Stimulated activated CD4-positive, alpha-beta T cell treated with anti-CD3 and anti-CD28 coated beads, Interleukin-4, amount 100 ng/mL, for 1 hour (primary cell): ENCODE measurements around the gene AOPEP.
A peak's percentile ranks its signal among the peaks of the same experiment; 100 is the strongest.

Experiments used
- DNase-seq: peaks from one replicate; pipeline ENCODE4 v3.0.0-alpha.2; 2020

Gene AOPEP

DNA sequence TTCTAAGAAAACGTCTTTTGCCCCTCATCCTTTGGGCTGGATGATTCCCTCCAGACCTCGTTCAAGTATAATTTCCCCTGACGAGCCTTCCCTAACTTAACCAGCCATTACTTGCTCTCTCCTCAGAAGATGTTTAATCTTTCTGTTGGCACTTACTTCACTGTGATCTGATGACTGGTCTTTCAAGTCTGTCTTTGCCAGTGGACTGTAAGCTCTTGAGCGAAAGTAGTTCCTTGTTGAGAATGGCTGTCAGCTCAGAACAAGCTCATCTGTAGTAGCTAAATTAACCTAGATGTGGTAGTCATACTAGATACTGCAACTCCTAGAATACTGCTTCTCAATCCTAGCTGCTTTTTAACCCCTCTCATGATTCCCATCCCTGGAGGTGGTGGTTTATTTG, 125.0 kb downstream of the AOPEP start:
- DNase-seq = no peak

- no peak for DNase-seq
Observed at GRCh38 chr9:94851892-94852291, 125.4 kb downstream of the AOPEP start.

- no peak for DNase-seq
Observed at GRCh38 chr9:94852373-94852772, 125.9 kb downstream of the AOPEP start.

- DNase-seq = no peak
Observed at GRCh38 chr9:94853887-94854286, 127.4 kb downstream of the AOPEP start.

- DNase-seq = no peak
Observed at GRCh38 chr9:94855903-94856302, 129.4 kb downstream of the AOPEP start.

DNA sequence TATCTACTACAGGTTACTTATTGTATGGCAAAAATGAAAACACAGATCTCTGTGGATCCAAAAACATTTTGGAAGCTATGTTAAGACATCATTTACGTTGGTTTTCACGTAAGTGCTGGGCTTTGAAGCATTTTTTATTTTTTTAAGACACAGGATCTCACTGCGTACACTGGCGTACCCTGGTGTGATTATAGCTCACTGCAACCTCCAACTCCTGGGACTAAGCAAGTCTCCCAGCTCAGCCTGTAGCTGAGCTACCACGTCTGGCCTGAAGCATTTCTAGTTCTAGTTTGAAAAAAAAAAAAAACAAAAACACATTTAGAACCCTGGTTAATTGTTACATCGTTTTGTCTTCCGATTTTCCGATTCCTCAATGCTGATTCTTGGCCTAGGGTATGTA, 131.3 kb downstream of the AOPEP start:
- DNase-seq = no peak

DNA sequence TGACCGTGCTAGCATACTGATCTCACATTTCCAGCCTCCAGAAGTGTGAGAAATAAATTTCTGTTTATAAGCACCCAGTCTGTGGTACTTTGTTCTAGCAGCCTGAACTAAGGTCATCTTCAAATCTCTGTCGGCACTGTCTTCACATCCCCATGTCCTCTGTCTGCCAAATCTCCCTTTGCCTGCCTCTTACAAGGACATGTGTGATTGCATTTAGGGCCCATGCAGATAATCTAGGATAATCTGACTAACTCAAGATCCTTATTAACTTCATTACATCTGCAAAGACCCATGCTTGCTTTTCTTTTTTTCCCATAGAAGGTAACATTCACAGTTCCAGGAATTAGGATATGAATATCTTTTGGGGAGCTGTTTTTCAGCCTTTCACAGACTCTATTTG, 132.7 kb downstream of the AOPEP start:
- DNase-seq = no peak

GRCh38 chr9:94859891-94860290, 133.4 kb downstream of the AOPEP start:
- DNase-seq = no peak

- peak; percentile 30 for DNase-seq
Observed at GRCh38 chr9:94860678-94861588, 134.4 kb downstream of the AOPEP start.

DNA sequence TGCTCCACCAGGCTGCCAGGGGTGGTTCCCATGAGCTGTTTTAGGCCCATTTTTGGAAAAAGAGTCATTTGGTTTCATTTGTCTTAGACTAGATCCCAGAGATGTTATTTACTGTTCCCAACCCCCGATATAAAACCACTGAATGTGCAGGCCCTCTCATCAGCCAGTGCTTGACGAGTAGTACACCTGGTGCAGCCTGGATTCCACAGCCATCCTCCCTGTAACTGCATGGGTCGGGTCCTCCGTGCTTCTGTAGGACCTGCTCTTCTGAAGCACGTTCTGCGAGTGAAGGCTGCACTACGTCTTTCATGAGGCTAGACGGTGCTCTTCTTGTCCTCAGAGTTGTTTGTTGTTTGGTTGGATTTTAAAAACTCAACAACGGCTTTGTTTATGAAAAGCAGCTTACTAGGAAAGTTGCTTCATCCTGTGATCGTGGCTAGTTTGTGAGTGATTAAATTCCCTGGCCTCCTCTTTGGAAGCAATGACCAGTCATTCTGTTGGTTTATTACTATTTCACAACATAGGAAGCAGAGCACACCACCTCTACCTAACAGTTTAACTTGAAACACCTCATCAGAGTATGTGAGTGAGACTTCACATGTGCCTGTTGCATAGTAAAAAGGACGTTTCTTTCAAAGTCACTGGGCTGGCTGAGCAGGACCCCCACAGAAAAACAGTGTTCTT, 135.2 kb downstream of the AOPEP start:
- DNase-seq = no peak

- DNase-seq = no peak
Observed at GRCh38 chr9:94864196-94864595, 137.7 kb downstream of the AOPEP start.

DNA sequence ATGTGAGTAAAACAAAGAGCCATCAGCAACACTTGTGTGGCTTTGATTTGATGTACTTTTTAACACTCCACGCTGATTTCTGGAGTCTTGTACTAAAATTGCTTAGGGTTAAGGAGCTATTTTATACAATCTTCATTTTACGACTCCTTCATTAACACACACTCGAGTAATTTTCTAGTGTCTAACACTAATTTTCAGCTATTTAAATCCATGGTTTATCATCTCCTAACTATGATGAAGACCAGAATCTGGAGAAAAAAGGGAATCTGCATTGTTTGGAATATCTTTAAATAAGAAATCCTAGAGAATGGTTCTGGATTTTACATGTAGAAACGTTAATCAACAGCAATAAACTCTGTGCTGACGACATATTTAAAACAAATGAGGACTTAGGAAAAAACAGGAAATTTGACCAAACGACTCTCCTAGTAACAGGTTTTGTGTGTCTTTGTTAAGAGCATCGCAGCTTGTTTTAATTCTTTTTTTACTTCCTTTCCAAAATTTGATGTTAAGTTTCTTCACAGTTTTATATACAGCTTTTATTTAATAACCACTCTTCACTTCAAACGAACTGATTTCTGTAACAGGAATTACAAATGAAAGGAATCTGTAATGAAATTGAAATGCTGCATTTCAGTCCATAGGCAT, 138.5 kb downstream of the AOPEP start:
- no peak for DNase-seq

DNA sequence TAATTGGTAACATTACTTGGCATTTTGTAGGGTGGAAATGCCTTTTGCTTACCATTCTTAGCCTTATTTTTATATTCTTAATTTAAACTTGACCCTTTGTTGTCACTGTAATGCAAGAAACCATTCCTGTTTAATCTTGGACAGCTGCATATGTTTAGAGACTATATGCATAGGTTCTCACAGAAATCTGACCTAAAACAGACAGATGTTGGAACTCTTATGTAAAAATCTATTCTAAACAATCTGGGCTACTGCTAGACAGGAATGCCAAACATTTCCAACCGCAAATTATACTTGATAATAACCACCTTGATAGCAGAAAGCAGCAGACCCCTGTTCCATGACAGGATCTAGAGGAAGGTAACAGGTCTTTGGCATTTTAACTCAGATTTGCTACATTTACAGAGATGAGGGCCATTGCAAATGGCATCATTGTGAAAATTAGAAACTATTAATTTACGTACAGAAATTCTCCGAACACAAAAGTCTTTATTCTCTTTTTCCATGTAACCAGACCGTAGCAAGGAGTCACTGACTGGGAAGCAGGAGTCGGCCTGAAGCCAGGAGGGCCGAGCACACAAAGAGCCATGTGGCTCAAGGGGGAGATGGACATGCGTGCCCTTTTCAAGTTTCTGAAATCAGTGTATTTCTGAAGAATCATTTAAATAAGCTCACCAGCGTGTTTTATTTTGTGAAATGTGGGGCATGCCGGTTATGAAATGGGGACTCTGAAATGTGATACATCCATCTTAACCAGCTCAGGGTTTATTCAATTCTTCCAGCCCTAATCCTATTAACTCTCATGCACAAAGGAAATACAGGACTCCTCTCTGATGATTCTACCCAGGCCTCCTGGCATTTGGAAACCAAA, 139.3 kb downstream of the AOPEP start:
- DNase-seq = no peak

GRCh38 chr9:94866770-94867169, 140.3 kb downstream of the AOPEP start:
- no peak for DNase-seq

DNA sequence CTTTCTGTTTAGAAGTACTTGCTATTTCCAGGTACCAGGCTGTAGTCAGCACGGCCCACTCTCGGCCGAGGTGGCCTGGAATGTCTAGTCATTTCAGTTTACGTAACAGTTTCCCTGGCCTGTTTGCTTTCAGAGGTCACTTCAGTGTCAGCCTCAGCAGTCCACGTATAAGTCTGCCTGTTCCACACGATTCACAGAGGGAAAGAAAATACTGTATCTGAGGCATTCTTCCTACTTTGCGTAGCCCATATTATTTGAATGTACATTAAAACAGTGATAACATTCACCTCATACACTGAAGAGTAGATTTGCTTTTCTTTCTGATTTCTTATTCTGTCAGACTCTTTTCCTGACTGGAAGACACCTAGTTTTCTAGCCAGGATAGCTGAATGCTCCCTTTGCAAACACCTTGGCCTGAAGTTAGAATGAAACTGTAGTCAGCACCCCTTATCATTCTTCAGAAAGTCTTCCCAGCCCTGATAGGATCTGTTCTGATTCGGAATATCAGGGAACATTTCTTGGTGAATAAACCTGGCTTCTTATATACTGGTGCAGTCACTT, 140.9 kb downstream of the AOPEP start:
- no peak for DNase-seq

DNA sequence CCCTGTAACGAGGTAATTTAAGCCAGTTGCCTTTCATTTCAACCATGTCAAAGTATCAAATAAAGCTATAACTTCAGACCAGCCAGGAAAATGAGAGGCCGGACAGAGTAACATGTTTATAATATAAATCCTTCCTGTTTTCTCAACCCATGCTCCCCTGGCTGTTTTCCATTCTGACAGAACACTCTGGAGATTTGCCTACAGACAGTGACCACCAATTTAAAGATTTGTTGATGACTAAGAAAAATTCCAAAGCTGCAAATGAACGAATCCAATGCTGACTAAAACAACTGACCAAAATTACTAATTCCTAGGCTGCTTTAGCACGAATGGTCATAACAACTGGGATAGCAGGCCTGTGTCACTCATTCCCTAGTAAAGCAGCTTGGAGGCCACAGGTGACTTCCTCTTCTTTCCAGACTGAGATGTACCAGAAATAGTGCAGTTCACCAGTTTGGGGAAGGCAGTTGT, 141.4 kb downstream of the AOPEP start:
- DNase-seq = no peak

DNA sequence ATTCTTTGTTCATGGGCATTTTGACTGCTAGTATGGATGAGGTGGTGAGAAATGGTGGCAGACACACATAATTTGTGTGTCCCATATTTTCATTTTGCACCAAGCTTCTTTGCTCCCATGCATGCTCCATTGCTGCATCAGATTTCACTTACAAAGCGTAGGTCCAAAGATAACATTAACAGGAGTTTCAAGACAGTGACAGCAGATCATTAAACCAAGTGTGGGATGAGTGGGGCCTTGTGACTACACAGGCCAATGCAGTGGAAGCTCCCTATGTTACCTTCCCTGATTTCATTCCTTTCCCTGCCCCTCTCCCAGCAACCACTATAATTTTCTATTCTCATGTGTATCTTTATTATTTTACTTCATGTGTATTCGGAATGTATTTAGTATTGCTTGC, 142.0 kb downstream of the AOPEP start:
- DNase-seq = no peak

DNA sequence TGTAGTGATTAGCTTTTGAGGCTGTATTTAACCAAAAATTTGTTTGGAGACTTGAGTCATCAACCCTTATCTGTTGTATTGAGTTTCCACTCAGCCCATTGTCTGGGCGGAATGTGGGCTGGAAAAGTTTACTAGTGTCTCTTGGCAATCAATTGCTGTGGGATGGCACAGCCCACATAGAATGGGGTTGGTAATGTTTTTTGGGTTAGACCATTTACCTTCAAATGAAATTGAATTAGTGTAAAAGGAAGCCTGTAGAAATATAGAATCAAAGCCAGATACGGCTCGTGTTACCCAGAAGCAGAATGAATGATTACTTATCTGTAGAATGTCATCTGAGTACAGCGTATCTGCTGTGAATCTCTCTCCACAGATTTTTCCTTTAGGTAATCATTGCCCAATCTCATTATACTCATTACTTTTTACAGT, 142.9 kb downstream of the AOPEP start:
- DNase-seq = no peak

- DNase-seq = no peak
Observed at GRCh38 chr9:94870465-94870792, 143.9 kb downstream of the AOPEP start.

- DNase-seq = no peak
Observed at GRCh38 chr9:94870793-94871558, 144.5 kb downstream of the AOPEP start.

GRCh38 chr9:94872083-94872833, 145.8 kb downstream of the AOPEP start:
- no peak for DNase-seq
